Stimulated activated CD4-positive, alpha-beta T cell treated with anti-CD3 and anti-CD28 coated beads, Interleukin-1b, Interleukin-23, amount 100 ng/mL, for 48 hours (primary cell): Measurements from ENCODE around the gene TMCO6.
"Not testable (repeated sequence)": the region's sequence is repeated elsewhere in the genome, so short reads cannot be mapped to it uniquely, and the experiment has no call there.

Experiments used
- DNase-seq: peaks from one replicate; pipeline ENCODE4 v3.0.0-alpha.2; 2020

TMCO6 gene

DNA sequence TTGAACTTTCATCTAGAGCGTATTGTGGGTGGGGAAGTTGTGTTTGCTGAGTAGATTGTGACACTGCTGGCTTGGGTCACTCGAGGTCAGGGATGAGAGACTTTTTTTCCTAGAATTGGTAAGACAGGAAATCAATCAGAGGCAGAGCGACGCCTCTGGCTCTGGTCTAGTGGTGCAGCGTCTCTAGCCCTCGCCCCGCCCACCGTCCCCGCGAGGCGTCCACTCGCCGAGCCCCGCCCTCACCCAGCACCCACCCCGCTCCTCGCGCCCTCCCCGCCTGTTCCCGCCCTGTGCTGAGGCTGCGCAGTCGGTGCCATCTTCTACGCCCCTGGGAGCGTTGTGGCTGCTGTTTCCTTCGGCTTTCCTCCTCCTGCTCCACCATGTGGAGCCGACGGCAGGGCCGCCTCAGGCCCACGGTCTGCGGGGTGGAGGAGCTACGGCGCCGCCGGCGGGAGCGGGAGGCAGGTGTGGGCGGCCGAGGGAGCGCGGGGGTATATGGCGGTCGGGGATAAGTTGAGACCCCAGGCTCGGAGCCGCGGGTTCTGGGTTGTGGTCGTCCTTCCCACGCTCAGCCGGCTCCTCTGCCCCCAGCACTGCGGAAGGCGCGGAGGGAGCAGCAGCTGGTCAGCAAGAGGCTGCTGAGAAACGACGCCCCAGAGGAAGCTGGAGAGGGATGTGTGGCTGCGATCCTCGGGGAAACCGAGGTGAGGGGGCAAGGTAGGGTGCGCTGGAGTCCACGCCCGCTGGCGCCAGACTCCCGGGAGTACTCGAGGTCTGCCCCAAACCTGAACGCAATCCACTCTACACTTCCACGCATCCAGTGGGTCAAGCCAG, at the start of gene TMCO6:
TSS of gene TMCO6 (plus strand) at position 304 of the 834 bp plus-strand sequence. CDS start at position 381, 77 bp downstream.
- DNase-seq, result peak; percentile 97

DNA sequence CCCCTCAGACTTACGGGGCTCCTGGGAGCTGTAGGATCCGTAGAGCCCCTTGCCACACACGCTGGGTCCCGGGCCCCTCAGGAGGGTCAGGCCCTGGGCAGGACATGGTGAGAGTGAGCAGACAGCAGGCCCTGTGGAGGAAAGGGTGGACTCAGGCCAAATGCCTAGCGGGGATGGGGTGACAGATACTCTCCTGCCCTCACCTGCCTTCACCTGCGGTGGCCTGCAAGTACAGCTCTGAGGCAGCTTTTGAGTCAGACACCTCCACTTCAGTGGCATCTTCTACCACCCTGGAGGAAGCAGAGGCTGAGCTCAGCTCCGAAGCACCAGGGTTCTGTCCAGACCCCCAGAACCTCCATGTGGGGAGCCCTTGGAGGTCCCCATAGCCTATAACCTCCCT, 48.4 kb upstream of the TMCO6 start:
- DNase-seq, result no peak

DNA sequence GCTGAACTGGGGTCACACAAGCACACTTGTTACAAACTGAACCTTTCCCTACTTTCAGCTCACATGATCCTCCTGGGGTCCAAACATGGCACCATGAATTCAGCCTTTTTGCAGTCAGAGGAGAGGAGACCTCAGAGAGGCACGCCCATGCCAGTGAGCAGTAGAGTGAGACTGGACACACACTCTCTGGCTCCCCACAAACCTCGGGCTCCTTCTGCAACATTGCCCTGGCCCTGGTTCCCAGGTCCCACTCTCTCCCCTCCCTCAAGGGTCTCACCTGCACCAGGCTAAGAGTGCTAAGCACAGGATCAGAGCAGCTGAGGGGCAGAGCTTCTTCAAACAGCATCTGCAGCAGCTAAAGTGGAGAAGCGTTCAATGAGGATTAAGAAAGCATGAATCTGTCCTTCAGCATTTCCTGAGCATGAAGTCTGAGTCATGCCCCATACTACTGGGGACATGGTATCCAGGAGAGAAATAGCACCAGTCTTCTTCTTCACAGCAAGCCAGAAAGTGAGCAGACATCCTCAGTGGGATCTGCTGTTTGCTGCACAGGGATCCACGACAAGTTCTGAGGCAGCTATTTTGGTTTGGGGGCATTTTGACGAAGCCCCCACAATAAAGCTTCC, 47.4 kb upstream of the TMCO6 start:
- no peak for DNase-seq

DNA sequence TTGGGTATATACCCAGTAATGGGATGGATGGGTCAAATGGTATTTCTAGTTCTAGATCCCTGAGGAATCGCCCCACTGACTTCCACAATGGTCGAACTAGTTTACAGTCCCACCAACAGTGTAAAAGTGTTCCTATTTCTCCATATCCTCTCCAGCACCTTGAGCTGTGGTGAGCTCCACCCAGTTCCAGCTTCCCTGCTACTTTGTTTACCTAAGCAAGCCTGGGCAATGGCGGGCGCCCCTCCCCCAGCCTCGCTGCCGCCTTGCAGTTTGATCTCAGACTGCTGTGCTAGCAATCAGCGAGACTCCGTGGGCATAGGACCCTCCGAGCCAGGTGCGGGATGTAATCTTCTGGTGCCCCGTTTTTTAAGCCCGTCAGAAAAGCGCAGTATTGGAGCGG, 46.2 kb upstream of the TMCO6 start:
- not testable (repeated sequence) for DNase-seq

DNA sequence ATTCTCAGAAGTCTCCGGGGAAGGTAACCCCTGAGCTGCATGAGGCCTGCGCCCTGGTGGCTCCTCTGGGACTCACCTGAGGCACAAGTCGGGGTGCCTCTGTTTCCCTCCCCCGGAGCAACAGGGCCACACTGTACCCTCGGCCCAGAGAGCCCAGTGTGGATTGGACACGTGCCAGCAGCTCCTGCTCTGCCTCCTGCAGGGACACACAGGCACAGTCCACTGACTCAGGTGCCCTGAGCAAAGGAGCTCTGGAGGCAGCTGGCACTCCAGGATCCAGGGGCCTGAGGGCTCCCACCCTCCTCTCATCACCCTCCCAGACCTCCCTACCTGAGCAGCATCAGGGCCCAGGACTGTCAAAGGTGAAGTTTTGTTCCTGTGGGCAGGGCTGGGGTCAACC, 45.1 kb upstream of the TMCO6 start:
- no peak for DNase-seq

DNA sequence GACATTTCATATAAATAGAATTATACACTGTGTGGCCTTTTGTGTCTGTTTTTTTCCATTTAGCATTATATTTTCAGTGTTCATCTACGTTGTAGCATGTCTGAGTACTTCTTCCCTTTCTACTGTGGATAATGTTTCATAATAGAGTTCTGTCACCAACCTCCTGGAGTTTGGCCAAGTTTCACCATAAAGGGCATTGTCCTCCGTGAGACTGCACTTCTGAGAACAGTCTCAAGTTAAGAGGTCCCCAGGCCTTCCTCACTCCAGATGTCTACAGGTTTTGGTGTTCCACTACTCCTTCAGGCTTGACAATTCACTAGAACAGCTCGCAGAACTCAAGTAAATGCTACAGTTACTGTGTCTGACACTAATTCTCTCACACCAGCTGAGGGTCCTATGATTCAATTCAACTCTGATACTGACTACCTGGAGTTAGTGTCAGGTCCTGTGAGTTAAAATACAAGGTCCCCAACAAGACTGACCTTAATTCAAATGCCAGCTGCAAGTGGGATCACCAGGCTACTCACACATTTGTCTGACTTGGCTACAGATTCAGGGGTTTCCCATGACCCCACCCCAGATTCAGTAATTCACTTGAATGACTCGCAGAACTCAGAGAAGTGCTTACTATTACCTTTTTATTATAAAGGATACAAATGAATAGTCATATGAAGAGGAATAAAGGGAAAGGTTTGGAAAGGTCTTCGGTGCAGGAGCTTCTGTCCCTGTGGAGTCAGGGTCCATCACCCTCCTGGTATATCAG, 43.5 kb upstream of the TMCO6 start:
- no peak for DNase-seq

DNA sequence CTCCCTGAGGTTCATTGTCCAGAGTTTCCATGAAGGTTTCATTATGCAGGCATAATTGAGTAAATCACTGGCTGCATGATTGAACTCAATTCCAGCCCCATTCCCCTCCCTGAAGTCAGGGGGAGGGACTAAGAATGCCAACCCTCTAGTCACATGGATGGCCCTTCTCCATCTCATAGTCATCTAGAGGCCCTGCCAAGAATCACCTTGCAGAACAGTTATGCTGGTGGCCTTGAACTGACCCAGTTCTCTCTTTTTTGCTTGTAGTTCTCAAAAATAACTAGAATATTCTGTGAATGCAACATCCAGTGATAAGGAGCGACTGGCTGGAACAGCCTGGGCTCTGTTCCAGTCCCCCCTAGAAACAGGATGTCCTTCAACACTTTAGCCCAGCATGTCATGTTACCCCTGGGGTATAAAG, 42.9 kb upstream of the TMCO6 start:
- DNase-seq, result no peak

DNA sequence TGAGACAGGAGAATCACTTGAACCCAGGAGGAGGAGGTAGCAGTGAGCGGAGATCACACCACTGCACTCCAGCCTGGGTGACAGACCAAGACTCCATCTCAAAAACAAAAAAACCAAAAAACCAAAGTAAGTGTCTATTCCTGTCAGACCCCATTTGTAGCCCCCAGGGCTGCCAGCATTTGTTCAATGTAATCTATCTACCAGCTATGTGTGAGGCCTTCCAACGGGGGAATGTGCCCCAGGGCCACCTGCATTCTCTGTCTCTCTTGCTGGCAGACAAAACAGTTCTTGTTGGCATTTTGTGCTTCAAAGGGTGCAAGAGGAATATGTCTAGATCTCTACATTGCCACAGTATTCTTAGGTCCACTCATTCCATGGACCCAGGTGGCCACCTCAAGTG, 40.4 kb upstream of the TMCO6 start:
- DNase-seq, result no peak

DNA sequence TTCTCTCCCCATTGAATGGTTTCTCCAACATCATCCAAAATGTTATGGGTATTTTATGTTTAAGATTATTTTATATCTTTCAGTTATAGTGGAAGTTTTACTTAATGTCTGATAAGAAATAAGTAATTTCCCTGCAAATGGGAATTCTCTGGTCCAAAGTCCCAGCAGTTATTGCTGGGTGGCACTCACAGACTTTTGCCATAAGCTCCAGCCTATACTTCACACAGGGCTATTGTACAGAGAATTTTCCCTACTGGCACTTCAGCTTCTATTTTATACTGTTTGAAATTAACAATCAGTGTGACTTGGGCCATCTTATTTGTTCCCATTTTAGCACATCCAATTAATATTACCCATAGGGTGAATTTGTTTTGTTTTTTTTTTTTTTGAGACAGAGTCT, 39.2 kb upstream of the TMCO6 start:
- DNase-seq, result no peak

DNA sequence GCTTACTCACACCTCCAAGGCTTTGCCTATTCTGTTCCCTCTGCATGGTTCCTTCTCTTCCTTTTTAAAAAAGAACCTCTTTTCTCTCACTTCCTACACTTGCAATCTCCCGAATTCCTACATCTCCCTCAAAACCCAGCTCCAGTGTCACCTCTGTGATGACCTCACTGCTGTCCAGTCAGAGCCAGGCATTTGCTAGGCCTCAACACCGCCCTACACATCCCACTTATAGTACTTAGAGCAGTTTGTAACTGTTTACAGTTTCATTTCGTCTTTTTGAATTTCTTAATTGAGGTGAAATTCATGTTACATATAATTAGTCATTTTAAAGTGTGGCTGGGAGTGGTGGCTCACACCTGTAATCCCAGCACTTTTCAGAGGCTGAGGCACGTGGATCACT, 37.1 kb upstream of the TMCO6 start:
- DNase-seq, result no peak

DNA sequence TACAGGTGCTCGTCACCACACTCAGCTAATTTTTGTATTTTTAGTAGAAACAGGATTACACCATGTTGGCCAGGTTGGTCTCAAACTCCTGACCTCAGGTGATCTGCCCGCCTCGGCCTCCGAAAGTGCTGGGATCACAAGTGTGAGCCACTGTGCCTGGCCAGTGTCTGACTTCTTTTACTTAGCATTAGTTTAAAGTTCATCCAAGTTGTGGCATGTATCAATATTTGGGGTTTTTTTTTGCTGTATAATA, 35.9 kb upstream of the TMCO6 start:
- DNase-seq, result not testable (repeated sequence)

DNA sequence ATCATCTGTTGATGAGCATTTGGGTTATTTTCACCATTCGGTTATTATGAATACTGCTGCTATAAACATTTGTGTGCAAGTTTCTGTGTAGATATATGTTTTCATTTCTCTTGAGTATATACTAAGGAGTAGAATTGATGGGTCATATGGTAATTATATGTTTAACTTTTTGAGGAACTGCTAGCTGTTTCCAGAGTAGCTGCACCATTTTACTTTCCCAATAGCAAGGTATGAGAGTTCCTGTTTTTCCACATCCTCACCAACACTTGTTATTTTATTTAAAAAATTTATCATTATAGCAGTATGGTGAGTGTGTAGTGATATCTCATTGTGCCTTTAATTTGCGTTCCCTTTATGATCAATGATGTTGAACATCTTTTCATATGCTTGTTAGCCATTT, 35.5 kb upstream of the TMCO6 start:
- no peak for DNase-seq

DNA sequence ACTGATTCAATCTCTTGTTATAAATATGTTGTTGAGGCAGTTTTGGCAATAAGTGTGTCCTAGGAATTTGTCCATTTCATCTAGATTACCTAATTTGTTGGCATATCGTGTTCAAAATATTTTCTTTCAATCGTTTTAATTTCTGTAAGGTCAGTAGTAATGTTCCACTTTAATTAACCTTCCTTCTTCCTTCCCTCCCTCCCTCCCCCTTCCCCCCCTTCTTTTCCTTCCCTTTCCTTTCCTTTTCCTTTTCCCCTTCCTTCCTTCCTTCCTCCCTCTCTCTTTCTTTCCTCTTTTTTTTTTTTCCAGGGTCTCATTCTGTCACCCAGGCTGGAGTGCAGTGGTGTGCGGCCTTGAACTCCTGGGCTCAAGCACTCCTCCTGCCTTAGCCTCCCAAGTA, 33.4 kb upstream of the TMCO6 start:
- no peak for DNase-seq

DNA sequence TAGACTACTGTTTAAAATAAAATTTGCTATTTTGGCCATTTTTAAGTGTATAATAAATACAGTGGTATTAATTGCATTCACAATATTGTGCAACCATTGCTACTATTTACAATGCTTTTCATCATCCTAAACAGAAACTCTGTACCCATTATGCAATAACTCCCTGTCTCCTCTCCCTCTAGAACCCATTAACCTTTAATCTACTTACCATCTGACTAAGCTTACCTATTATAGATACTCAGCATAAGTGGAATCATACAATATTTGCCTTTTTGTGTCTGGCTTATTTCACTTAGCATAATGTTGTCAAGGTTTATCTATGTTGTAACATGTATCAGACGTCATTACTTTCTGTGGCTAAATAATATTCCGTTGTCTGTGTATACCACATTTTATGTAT, 32.2 kb upstream of the TMCO6 start:
- no peak for DNase-seq

DNA sequence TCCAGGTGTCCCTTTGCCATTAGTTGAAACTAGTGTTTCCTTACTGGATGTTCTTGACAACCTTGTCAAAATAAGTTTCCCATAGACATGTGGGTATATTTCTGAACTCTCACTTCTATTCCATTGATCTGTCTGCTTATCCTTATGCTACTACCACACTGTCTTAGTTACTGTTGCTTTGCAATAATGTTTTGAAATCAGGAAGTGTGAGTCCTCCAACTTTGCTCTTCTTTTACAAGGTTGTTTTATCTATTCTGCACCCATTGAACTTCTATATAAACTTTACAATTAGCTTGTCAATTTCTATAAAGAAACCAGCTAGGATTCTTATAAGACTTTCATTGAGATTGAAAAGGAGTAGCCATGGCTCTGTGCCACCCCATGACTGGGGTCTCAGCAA, 30.5 kb upstream of the TMCO6 start:
- DNase-seq, result no peak

DNA sequence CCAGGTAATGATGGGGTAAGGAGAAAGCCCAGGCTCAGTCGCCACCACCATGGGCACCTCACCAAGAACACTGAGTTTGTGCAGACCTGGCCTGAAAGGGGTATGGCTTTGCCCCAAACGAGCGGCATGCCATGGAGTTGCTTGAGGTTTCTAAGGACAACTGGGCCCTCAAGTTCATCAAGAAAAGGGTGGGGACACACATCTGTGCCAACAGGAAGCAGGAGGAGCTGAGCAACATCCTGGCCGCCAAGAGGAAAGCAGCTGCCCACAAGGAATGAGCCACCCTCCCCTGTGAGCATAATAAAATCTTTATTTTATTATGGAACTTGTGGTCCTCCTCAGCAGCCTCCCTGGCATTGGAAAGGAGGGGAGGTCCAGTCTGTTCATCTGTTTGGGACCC, 30.1 kb upstream of the TMCO6 start:
- DNase-seq, result no peak

DNA sequence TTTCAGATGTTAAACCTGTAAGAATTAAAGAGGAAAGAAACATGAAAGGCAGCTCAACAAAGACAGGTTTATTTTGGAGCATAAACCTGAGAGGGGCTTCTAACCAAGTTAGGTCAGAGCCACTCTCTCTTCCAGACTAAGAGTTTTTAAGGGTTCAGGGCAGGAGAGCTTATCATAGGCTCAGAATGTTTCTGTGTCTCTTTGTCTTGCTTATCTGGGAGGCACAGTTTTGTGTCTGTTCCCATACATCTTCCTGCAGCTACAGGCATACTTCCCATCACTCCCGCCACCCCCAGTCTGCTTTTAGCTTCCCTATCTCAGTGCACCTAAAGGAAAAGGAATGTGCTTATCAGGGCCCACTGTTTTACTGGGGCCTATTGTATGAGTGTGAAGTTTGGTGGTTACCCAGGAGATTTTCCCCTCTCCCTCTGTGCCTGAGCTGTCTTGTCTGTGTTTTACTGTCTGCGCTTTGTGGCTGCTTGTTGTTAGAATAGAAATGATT, 28.2 kb upstream of the TMCO6 start:
- DNase-seq, result no peak

DNA sequence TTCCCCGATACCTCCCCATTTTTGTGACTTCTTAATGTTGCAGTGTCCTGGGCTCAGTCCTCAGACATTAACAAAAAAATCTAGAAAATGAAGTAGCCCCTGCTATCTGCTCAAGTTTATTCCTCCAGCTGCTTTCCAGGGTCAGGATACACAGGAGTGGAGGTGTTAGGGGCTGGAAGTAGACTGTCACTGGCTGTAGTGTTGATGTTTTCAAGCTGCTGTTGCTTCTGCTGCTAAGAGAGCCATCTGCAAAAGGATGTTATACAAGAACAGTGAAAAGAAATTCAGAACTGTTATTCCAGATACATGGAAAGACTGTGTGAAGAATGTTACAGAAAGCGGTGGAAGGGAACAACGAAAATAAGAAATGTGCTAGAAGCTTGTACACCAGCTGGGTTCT, 16.9 kb upstream of the TMCO6 start:
- DNase-seq, result no peak

DNA sequence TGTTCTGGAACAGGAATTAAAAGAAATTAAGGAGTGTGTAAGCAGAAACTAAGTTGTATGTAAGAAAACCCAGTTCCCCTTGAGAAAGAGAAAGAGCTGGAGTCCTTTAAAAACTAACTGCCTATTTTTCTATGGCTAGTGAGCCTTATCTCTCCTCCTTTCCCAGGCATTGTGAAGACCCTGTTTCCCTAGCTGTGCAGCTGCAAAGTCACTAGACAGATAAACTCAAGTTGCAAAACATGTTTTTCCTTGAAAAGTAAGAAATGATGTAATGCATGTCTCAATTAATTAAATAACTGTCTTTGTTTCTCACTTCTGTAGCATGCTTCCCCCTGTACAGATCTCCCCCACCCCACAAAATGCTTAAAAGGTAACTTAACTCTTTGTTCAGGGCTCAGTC, 16.2 kb upstream of the TMCO6 start:
- DNase-seq, result not testable (repeated sequence)

DNA sequence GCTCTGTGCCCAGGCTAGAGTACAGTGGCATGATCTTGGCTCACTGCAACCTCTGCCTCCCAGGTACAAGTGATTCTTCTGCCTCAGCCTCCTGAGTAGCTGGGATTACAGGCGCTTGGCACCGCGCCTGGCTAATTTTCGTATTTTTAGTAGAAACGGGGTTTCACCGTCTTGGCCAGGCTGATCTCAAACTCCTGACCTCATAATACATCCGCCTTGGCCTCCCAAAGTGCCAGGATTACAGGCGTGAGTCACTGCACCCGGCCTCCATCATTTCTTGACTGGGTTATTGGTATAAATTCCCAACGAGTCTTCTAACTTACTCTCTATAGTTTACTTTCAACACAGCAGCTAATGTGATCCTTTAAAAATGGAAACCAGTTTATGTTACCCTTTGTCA, 14.4 kb upstream of the TMCO6 start:
- DNase-seq, result not testable (repeated sequence)

DNA sequence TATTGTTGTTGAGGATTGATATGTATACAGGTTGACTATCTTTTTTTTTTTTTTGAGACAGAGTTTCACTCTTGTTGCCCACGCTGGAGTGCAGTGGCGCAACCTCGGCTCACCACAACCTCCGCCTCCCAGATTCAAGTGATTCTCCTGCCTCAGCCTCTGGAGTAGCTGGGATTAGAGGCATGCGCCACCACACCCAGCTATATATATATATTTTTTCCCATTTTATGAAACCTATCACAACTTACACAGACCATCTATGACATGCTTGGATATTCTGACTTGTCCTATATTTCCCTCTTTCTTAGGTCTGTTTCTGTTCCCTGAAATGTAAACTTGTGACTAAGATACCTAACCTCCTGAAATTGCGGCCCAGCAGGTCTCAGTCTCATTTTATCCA, 11.3 kb upstream of the TMCO6 start:
- no peak for DNase-seq

DNA sequence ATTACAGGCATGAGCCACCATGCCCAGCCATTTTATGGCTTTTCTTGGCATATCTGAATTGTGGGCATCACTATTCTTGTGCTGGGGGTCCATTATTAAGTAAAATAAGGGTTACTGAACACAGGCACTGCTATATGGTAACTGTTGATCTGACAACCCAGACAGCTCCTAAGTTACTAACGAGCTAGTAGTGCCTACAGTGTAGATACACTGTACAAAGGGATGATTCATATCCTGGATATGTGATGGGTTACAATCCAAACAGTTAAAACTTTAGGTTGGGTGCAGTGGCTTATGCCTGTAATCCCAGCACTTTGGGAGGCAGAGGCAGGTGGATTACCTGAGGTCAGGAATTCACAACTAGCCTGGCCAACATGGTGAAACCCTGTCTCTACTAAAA, 10.5 kb upstream of the TMCO6 start:
- DNase-seq, result no peak

DNA sequence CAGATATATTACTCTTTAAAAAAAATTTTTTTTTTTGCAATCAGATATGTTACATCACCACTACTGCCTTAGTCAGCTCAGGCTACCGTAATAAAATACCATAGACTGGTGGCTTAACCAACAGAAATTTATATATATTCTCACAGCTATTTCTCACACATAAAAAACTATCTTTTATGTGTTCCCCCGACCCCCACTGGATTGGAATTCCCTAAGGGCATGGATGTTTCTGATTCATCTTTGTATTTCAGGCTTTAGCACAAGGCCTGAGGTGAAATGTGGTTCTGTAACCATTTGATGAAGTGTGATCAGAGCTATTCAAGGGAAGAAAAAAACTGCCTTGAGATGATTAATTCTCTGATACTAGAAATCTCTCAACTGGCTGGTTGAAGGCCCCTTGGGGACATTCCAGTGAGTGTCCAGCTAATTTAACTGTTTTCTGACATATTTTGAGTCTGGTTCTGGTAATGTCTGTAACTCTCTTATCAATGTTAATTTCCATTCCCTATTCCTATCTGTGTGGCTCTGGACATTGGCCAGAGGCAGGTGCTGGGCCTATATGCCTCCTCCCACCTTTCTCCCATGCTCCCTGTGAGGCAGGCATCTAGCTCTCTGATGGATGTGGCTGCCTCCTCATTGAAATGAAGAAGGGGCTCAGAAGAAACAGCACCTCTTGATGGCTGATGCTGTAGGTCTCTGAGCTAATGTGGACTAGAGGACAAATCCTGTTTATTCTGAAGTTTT, 8.8 kb upstream of the TMCO6 start:
- DNase-seq, result no peak
